Measurements from ENCODE around the gene COL5A1. TPM values are rescaled to one million over a fixed set of nuclear protein-coding genes. Genes with fewer than 3 reads are reported as not detected.

Gene COL5A1
- polyA plus RNA-seq, 3 donors, result 0.01 TPM; not detected in 2

- peaks cover 0 to 2% (median 0%) of the 10 kb centered on the region in 7 donors for H3K9me3 Mint-ChIP-seq
- no peak for TF ChIP-seq CTCF (IDR thresholded peaks at IDR 0.05)
- H3K4me1 Mint-ChIP-seq, result no peaks in the 10 kb centered on the region
- no peak overlapping the region for H3K27ac Mint-ChIP-seq
- intact Hi-C loops (cut with micrococcal nuclease), result no loop called here
- Histone ChIP-seq H3K9me3 (replicated peaks in 1 of 2; ENCODE audit: control insufficient read depth in 1 of 2, insufficient read depth in 1 of 2, low read length in 2 of 2) (no peaks in the 10 kb centered on the region), H3K36me3 (replicated peaks in 1 of 2; ENCODE audit: control insufficient read depth in 1 of 2, insufficient read depth in 2 of 2, low read length in 2 of 2) (no peaks in the 10 kb centered on the region), H4K20me1 (ENCODE audit: insufficient read depth, low read length) (no peaks in the 10 kb centered on the region), H3K9ac (ENCODE audit: insufficient read depth, low read length, poor library complexity, severe bottlenecking) (no peak overlapping the region), H3K4me1 (ENCODE audit: control insufficient read depth in 1 of 2, insufficient read depth in 2 of 2, low read length in 2 of 2) (no peaks in the 10 kb centered on the region), H2AFZ (ENCODE audit: insufficient read depth, low read depth, low read length, poor library complexity, severe bottlenecking) (no peak overlapping the region), H3K4me2 (replicated peaks; ENCODE audit: extremely low read depth, low read length, poor library complexity, severe bottlenecking) (no peak overlapping the region), H3K4me3 (replicated peaks in 1 of 3; ENCODE audit: low read depth in 2 of 3, low read length in 3 of 3) (no peak overlapping the region), H3K27ac (ENCODE audit: low read depth in 1 of 2, low read length in 2 of 2) (no peak overlapping the region), H3K27me3 (ENCODE audit: control insufficient read depth in 2 of 2, insufficient read depth in 2 of 2, low read length in 2 of 2) (no peaks in the 10 kb centered on the region), H3K79me2 (ENCODE audit: insufficient read depth, low read length) (no peaks in the 10 kb centered on the region)
- no peak overlapping the region for H3K4me3 Mint-ChIP-seq
- no peaks in the 10 kb centered on the region for H3K36me3 Mint-ChIP-seq
- H3K27me3 Mint-ChIP-seq (ENCODE audit: low read depth in 3 of 3), result peaks cover 1 to 6% (median 5%) of the 10 kb centered on the region in 3 donors
- no peak for DNase-seq
- 88% methylated on average over 9 of the region's 14 CpGs for WGBS (ENCODE audit: insufficient coverage)
Measured at GRCh38 chr9:134811673-134812342, 170.2 kb downstream of the COL5A1 start.

- intact Hi-C loops (cut with micrococcal nuclease), result no loop called here
- Mint-ChIP-seq H3K27me3 (ENCODE audit: low read depth in 3 of 3) (peaks cover 1 to 5% (median 3%) of the 10 kb centered on the region in 3 donors), H3K4me1 (no peaks in the 10 kb centered on the region), H3K9me3 (peaks cover 0 to 2% (median 0%) of the 10 kb centered on the region in 7 donors), H3K36me3 (no peaks in the 10 kb centered on the region), H3K27ac (no peak overlapping the region), H3K4me3 (no peak overlapping the region)
- DNase-seq, result no peak
- H3K9ac ChIP-seq (ENCODE audit: insufficient read depth, low read length, poor library complexity, severe bottlenecking), result no peak overlapping the region
- no peak overlapping the region for H3K4me3 ChIP-seq (replicated peaks in 1 of 3; ENCODE audit: low read depth in 2 of 3, low read length in 3 of 3)
- 98% methylated on average over 6 of the region's 11 CpGs for WGBS (ENCODE audit: insufficient coverage)
- no peaks in the 10 kb centered on the region for H3K79me2 ChIP-seq (ENCODE audit: insufficient read depth, low read length)
- no peaks in the 10 kb centered on the region for H3K27me3 ChIP-seq (ENCODE audit: control insufficient read depth in 2 of 2, insufficient read depth in 2 of 2, low read length in 2 of 2)
- no peaks in the 10 kb centered on the region for H4K20me1 ChIP-seq (ENCODE audit: insufficient read depth, low read length)
- no peak overlapping the region for H2AFZ ChIP-seq (ENCODE audit: insufficient read depth, low read depth, low read length, poor library complexity, severe bottlenecking)
- no peaks in the 10 kb centered on the region for H3K9me3 ChIP-seq (replicated peaks in 1 of 2; ENCODE audit: control insufficient read depth in 1 of 2, insufficient read depth in 1 of 2, low read length in 2 of 2)
- no peak overlapping the region for H3K27ac ChIP-seq (ENCODE audit: low read depth in 1 of 2, low read length in 2 of 2)
- H3K4me2 ChIP-seq (replicated peaks; ENCODE audit: extremely low read depth, low read length, poor library complexity, severe bottlenecking), result no peak overlapping the region
- no peaks in the 10 kb centered on the region for H3K4me1 ChIP-seq (ENCODE audit: control insufficient read depth in 1 of 2, insufficient read depth in 2 of 2, low read length in 2 of 2)
- no peak for TF ChIP-seq CTCF (IDR thresholded peaks at IDR 0.05)
- H3K36me3 ChIP-seq (replicated peaks in 1 of 2; ENCODE audit: control insufficient read depth in 1 of 2, insufficient read depth in 2 of 2, low read length in 2 of 2), result no peaks in the 10 kb centered on the region
Measured at GRCh38 chr9:134812343-134812673, 170.7 kb downstream of the COL5A1 start.

Measured in CD14-positive monocyte (primary cell).